ENCODE measurements around the gene NR2E3.
"Not testable (repeated sequence)": the region's sequence is repeated elsewhere in the genome, so short reads cannot be mapped to it uniquely, and the experiment has no call there.

NR2E3 gene

GRCh38 chr15:71815301-71815700, 4.9 kb downstream of the NR2E3 start:
- no peak for DNase-seq (ENCODE audit: low read depth)

DNA sequence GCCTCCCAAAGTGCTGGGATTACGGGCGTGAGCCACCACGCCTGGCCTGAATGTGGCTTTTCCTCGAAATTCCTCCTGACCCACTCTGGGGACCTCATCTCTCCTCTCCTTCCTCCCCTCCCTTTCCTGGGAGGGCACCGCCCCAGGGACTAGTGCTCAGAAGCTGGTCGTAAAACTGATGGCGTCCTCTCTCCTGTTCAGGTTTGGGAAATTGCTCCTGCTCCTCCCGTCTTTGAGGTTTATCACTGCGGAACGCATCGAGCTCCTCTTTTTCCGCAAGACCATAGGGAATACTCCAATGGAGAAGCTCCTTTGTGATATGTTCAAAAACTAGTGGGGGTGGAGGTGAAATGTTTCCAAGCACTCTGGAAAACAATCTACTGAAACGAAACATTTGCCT, 7.0 kb downstream of the NR2E3 start:
- DNase-seq (ENCODE audit: low read depth) = no peak

GRCh38 chr15:71820127-71820526, 9.8 kb downstream of the NR2E3 start:
- no peak for DNase-seq (ENCODE audit: low read depth)

DNA sequence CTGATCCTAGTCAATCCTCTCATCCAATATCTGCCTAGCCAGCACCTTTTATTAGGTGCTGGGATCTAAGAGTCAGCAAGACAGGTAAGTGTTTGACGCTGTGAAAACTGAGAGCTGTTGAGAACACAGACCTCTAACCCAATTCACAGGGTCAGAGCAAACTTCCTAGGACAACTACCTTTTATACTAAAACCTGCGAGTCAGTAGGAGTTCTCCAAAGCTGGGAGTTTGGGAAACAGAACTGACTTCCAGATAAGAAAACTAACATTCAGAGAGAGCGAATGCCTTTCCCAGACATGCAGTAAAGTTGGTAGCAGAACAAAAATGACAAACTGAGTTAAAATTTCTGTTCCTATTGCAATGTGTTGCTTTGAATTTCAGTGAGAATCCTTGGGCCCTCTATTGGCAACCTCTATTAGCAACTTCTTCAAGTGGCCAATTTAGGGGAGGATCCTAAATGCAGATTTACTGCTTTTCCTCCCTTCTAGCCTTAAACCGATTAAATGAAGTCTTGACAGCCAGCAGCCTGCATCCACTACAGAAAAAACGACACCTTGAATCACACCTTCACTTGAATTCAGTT, 11.3 kb downstream of the NR2E3 start:
- DNase-seq (ENCODE audit: low read depth) = no peak

- no peak for DNase-seq (ENCODE audit: low read depth)
Measured at GRCh38 chr15:71822890-71823630, 12.7 kb downstream of the NR2E3 start.

GRCh38 chr15:71823801-71824200, 13.4 kb downstream of the NR2E3 start:
- DNase-seq (ENCODE audit: low read depth) = no peak

DNA sequence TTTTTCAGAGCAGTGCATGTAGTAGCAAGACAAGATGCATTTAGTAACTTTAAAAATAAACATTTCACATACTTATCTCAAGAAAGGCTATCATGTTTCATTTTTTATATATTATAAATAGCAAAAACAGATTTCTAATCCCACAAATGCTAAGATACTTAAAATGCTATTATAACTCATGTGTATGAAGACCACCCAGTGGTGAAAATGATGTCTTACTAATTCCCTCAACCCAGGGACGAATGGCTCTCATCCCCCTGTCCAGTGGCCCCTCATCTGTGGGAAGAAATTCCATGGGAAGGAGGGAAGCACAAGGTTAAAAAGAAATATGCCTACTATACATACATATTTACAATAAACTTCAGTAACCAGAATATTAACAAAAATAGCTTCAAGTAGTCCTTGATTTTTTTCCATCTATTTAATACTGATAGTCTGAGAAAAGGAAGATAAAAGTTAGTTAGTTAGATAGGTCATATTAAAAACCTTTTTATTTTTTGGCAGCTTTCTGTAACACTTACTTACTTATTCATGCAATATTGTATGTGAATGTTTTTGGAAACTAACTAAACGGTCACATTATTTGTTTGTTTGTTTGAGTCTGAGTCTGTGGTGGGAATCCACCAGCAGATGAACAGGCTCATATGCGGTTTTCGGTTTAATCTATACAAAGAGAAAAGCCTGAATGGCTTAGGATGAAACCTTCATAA, 14.8 kb downstream of the NR2E3 start:
- no peak for DNase-seq (ENCODE audit: low read depth)

GRCh38 chr15:71826196-71826595, 15.8 kb downstream of the NR2E3 start:
- no peak for DNase-seq (ENCODE audit: low read depth)

- no peak for DNase-seq (ENCODE audit: low read depth)
Measured at GRCh38 chr15:71830981-71831380, 20.6 kb downstream of the NR2E3 start.

DNA sequence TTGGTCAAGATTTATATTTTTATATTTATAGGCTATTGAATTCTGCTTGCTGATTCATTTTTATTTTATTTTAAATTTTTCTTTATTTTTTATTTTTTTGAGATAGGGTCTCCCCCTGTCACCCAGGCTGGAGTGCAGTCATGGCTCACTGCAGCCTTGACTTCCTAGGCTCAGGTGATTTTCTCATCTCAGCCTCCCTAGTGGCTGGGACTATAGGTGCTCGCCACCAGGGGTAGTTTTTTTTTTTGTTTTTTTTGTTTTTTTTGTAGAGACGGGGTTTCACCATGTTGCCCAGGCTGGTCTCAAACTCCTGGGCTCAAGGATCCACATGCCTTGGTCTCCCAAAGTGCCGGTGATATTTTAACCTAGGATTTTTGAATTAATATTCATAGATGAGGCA, 31.2 kb downstream of the NR2E3 start:
- DNase-seq (ENCODE audit: low read depth) = no peak

- no peak for DNase-seq (ENCODE audit: low read depth)
Measured at GRCh38 chr15:71844916-71845315, 34.6 kb downstream of the NR2E3 start.

DNA sequence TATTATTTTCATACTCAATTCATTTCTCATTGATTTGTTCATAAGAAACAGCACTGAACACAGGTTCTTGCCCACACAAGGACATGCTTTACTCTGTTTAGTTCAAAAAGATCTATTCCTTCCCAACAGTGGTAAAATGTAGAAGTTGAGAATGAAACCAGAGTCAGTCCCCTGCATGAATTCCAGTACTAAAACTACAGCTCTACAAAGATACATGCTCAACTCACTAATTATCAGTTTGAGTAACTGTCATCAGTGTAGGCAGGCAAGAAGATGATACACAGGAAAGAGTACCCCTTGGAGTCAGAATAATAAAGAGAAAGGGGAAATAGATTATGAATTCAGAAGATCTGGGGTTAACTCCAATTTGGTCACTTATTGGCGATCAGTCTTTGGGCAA, 43.2 kb downstream of the NR2E3 start:
- DNase-seq (ENCODE audit: low read depth) = no peak

- DNase-seq (ENCODE audit: low read depth) = not testable (repeated sequence)
Measured at GRCh38 chr15:71858232-71858631, 47.9 kb downstream of the NR2E3 start.

Measured in stromal cell of bone marrow (primary cell).